ENCODE data around the gene RPTOR. TPM values are rescaled to one million over a fixed set of nuclear protein-coding genes. Genes with fewer than 3 reads are reported as not detected.

Gene RPTOR
- total and polyA plus RNA-seq, 10 of the 15 experiments (the other 5 are each of a cell fraction or from before 2014, with no cell fraction given): 0.18 to 32.1 (median 7.8) TPM

GRCh38 chr17:80991645-80992076 lies 447.0 kb downstream of the RPTOR start, which contains the start of gene CHMP6 (continued):
- no peak for TF ChIP-seq MLLT1 (IDR thresholded peaks at IDR 0.05)
- no peak for TF ChIP-seq HSF1 (IDR thresholded peaks at IDR 0.05; ENCODE audit: low read depth, low read length)
- no peak for TF ChIP-seq MYB (IDR thresholded peaks at IDR 0.05; ENCODE audit: borderline replicate concordance, low read depth, low read length)
- no peak for TF ChIP-seq ZZZ3 (IDR thresholded peaks at IDR 0.05; ENCODE audit: control insufficient read depth, insufficient read length, low read depth)
- TF ChIP-seq ZNF384 (IDR thresholded peaks at IDR 0.05; ENCODE audit: borderline replicate concordance, low read depth, low read length): no peak
- TF ChIP-seq SMAD1 (IDR thresholded peaks at IDR 0.05; ENCODE audit: low read depth, partially characterized antibody): no peak
- no peak for TF ChIP-seq TARDBP (IDR thresholded peaks at IDR 0.05; ENCODE audit: borderline replicate concordance)
- peak; percentile 94 for TF ChIP-seq STAT1 (conservative IDR thresholded peaks at IDR 0.05)
- no peak for TF ChIP-seq REST (IDR thresholded peaks at IDR 0.05; ENCODE audit: low read depth, low read length)
- no peak for TF ChIP-seq E4F1 (IDR thresholded peaks at IDR 0.05; ENCODE audit: borderline replicate concordance, partially characterized antibody)
- no peak for TF ChIP-seq E2F4 (IDR thresholded peaks at IDR 0.05; ENCODE audit: low read depth, low read length)
- TF ChIP-seq IRF5 (IDR thresholded peaks at IDR 0.05; ENCODE audit: borderline replicate concordance): no peak
- no peak for TF ChIP-seq NFYB (IDR thresholded peaks at IDR 0.05; ENCODE audit: insufficient read depth, low read depth, low read length)
- no peak for TF ChIP-seq MAX (IDR thresholded peaks at IDR 0.05; ENCODE audit: low read depth, low read length)
- no peak for TF ChIP-seq FOS (IDR thresholded peaks at IDR 0.05; ENCODE audit: borderline replicate concordance, extremely low read depth, insufficient read length)
- no peak for TF ChIP-seq CHD2 (IDR thresholded peaks at IDR 0.05; ENCODE audit: borderline replicate concordance, low read depth, low read length)
- no peak for TF ChIP-seq CHD1 (IDR thresholded peaks at IDR 0.05; ENCODE audit: low read depth, low read length)
- no peak for TF ChIP-seq NFIC (IDR thresholded peaks at IDR 0.05; ENCODE audit: low read depth, low read length)
